Muscle of leg (tissue), 11 donors: ENCODE results near the gene NPAS2. TPM values are rescaled to one million over a fixed set of nuclear protein-coding genes. Genes with fewer than 3 reads are reported as not detected.
A peak's percentile ranks its signal among the peaks of the same experiment; 100 is the strongest.

Experiments used
- DNase-seq: peaks from one replicate; pipeline ENCODE4 v3.0.0; 2013
- H3K27ac ChIP-seq: one replicate; pipeline ENCODE4 v1.5.1; 2013; ENCODE audit warnings: mild to moderate bottlenecking, low read length, control low read depth
- H3K27me3 ChIP-seq: one replicate; pipeline ENCODE4 v1.6.1; 2013; ENCODE audit warnings: low read length; ENCODE audit not compliant: control insufficient read depth, insufficient read depth
- H3K36me3 ChIP-seq: one replicate; pipeline ENCODE4 v1.6.1; 2013; ENCODE audit warnings: low read length; ENCODE audit not compliant: control insufficient read depth, insufficient read depth
- H3K4me1 ChIP-seq: one replicate; pipeline ENCODE4 v1.6.1; 2013; ENCODE audit warnings: low read length; ENCODE audit not compliant: control insufficient read depth, insufficient read depth
- H3K4me3 ChIP-seq: one replicate; pipeline ENCODE4 v1.5.1; 2013; ENCODE audit warnings: low read length, control low read depth
- H3K9me3 ChIP-seq: replicated peaks from 2 replicates; pipeline ENCODE4 v1.6.1; 2013; ENCODE audit warnings: low read depth, low read length; ENCODE audit not compliant: control insufficient read depth
- WGBS: methylation state at CpG from one replicate; pipeline ENCODE4 v1.1.5; 2013; ENCODE audit warnings: missing lambda C conversion rate; ENCODE audit not compliant: insufficient coverage; 5-methylcytosine and 5-hydroxymethylcytosine counted together
- polyA plus RNA-seq, 8 donors: library from polyadenylated mRNA; unstranded; fragments of 120-200 nt; gene quantifications; one replicate each; pipeline versions ENCODE4 v1.2.1 to v1.2.3, GENCODE V29; 2013; ENCODE audit warnings: inconsistent platforms in 1 of 8, low replicate concordance in 1 of 8; ENCODE audit not compliant: insufficient read length in 8 of 8, insufficient read depth in 1 of 8
- total RNA-seq: library from RNA; stranded (reverse); fragments of 120-200 nt; gene quantifications from one replicate; pipeline ENCODE4 v1.2.4, GENCODE V29; 2013

NPAS2 gene
- total and polyA plus RNA-seq, 9 donors, result 2.9 to 18.5 (median 8.9) TPM

DNA sequence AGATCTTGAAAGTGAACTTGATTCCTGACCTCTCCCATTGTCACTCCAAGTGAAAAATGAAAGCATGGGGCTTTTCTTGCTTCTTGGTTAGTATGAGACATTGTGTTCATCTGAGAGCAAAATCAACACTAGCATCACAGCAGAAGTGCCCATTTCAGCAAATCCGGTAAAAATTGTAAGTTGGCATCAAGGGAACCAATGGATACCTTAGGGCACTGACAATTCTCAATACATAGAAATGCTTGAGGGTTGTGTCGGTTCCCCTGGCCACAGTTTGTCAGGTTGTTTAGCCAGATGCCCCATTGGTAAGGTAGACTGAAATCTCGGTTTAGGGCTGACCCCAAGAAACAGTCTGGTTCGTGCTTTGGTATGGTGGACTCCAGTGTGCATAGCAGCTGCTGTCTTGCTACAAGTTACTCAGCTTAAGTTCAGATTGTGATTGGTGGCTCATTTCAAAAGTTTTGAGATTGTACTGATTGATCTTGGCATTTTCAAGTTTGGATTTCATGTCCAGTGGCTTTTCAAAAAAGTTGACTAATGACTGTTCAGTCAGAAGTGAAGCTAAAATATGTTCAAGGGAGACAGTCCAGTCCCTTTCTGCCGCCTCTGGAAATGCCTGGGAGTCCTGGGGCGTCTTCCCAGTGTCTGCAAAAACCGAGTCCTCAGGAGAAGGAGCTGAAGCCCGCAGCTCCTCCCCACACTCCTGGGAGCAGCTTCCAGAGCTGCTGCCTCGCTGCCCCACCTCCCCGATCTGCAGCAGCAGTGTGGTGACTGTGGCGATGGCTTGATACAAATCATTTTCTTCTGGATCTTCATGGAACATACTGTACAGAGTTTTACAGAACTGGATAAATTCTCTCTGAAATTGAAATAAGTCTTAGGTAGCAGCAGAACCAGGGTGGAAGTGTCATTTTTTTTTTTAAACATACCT lies 187.7 kb downstream of the NPAS2 start:
- DNase-seq, result no peak
- Histone ChIP-seq H3K27me3 (no peaks in the 10 kb centered on the region), H3K4me3 (no peak overlapping the region), H3K27ac (no peak overlapping the region), H3K36me3 (peaks cover 69% of the 10 kb centered on the region), H3K9me3 (no peaks in the 10 kb centered on the region), H3K4me1 (peaks cover 12% of the 10 kb centered on the region)
- WGBS, result 84% methylated on average over 3 of the region's 11 CpGs

- no peak overlapping the region for H3K27ac ChIP-seq
- no peaks in the 10 kb centered on the region for H3K9me3 ChIP-seq
- H3K27me3 ChIP-seq, result no peaks in the 10 kb centered on the region
- H3K4me3 ChIP-seq, result no peak overlapping the region
- 78% methylated on average over 8 of the region's 10 CpGs for WGBS
- H3K36me3 ChIP-seq, result peaks cover 46% of the 10 kb centered on the region
- DNase-seq, result no peak
- H3K4me1 ChIP-seq, result no peaks in the 10 kb centered on the region
Observed at GRCh38 chr2:101011152-101011551, 191.2 kb downstream of the NPAS2 start.

- H3K36me3 ChIP-seq, result peaks cover 40% of the 10 kb centered on the region
- no peak overlapping the region for H3K27ac ChIP-seq
- H3K9me3 ChIP-seq, result no peaks in the 10 kb centered on the region
- H3K4me1 ChIP-seq, result no peaks in the 10 kb centered on the region
- DNase-seq, result no peak
- WGBS, result no CpG with 5 or more reads among the region's 8 CpGs
- H3K4me3 ChIP-seq, result no peak overlapping the region
- no peaks in the 10 kb centered on the region for H3K27me3 ChIP-seq
Observed at GRCh38 chr2:101012054-101012705, 192.2 kb downstream of the NPAS2 start.

GRCh38 chr2:101012706-101013181 lies 192.8 kb downstream of the NPAS2 start:
- WGBS, result 48% methylated on average over 4 of the region's 5 CpGs
- no peaks in the 10 kb centered on the region for H3K9me3 ChIP-seq
- no peak overlapping the region for H3K4me3 ChIP-seq
- no peaks in the 10 kb centered on the region for H3K4me1 ChIP-seq
- peaks cover 35% of the 10 kb centered on the region for H3K36me3 ChIP-seq
- H3K27ac ChIP-seq, result no peak overlapping the region
- DNase-seq, result peak; percentile 55
- H3K27me3 ChIP-seq, result no peaks in the 10 kb centered on the region

DNA sequence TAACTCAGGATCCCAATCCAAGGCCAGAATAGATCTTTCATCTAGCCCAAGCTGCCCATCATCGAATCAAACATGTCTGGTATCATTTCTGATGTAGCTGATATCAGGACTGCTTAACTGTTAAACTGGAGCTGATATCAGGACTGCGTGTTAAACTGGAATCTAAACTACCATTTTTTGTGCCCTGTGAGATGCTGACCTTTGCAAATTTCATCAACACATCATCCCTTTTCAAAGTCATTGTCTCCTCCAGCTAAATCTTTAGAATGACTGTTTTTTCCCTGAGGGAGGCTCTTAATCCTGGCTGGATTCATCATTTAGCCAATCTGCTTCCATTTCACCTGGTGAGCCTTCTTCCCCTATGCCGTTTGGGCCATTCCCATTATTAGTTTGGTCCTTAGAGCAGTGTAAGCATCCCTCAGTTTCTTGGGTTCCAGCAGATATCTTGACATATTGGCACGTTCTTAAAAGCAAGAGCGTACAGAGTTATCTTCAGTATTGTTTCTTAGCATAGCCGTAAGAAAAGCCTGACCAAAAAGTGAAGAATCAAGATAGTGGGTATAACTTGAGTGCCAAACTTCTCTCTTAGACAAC lies 194.4 kb downstream of the NPAS2 start:
- DNase-seq, result no peak
- Histone ChIP-seq H3K4me3 (no peak overlapping the region), H3K9me3 (no peaks in the 10 kb centered on the region), H3K36me3 (peaks cover 32% of the 10 kb centered on the region), H3K27ac (no peak overlapping the region), H3K27me3 (no peaks in the 10 kb centered on the region), H3K4me1 (no peaks in the 10 kb centered on the region)
- 100% methylated on average over 1 of the region's 6 CpGs for WGBS

- Histone ChIP-seq H3K36me3 (peaks cover 35% of the 10 kb centered on the region), H3K27ac (no peak overlapping the region), H3K27me3 (no peaks in the 10 kb centered on the region), H3K4me1 (no peaks in the 10 kb centered on the region), H3K9me3 (no peaks in the 10 kb centered on the region), H3K4me3 (no peak overlapping the region)
- WGBS, result 80% methylated on average over 1 of the region's 3 CpGs
- DNase-seq, result no peak
Observed at GRCh38 chr2:101017371-101017770, 197.4 kb downstream of the NPAS2 start.

GRCh38 chr2:101018934-101019333 lies 199.0 kb downstream of the NPAS2 start:
- no CpG with 5 or more reads among the region's 8 CpGs for WGBS
- no peaks in the 10 kb centered on the region for H3K9me3 ChIP-seq
- no peak overlapping the region for H3K27ac ChIP-seq
- DNase-seq, result no peak
- no peaks in the 10 kb centered on the region for H3K4me1 ChIP-seq
- H3K36me3 ChIP-seq, result peaks cover 31% of the 10 kb centered on the region
- no peak overlapping the region for H3K4me3 ChIP-seq
- no peaks in the 10 kb centered on the region for H3K27me3 ChIP-seq

DNA sequence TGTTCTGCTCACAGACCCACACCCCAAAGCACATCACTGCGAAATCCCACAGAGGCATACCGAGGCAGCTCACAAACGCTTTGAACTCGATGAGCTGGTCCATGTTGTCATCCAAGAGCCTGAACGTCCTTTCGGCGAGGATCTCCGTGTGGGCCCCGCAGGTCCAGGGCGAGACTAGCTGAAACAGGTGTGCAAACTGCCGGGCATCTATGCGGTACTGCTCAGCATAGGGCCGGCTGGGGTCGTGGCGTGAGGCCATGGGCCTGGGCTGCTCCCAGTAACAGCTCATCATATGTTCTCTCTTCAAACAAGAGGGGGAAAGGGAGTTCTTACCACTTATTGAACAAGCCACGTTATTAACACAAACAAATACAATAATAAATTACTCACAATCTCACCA lies 202.3 kb downstream of the NPAS2 start:
- Histone ChIP-seq H3K27me3 (no peaks in the 10 kb centered on the region), H3K9me3 (no peaks in the 10 kb centered on the region), H3K4me3 (no peak overlapping the region), H3K27ac (no peak overlapping the region), H3K4me1 (no peaks in the 10 kb centered on the region), H3K36me3 (peaks cover 33% of the 10 kb centered on the region)
- no peak for DNase-seq
- 63% methylated on average over 10 of the region's 16 CpGs for WGBS

DNA sequence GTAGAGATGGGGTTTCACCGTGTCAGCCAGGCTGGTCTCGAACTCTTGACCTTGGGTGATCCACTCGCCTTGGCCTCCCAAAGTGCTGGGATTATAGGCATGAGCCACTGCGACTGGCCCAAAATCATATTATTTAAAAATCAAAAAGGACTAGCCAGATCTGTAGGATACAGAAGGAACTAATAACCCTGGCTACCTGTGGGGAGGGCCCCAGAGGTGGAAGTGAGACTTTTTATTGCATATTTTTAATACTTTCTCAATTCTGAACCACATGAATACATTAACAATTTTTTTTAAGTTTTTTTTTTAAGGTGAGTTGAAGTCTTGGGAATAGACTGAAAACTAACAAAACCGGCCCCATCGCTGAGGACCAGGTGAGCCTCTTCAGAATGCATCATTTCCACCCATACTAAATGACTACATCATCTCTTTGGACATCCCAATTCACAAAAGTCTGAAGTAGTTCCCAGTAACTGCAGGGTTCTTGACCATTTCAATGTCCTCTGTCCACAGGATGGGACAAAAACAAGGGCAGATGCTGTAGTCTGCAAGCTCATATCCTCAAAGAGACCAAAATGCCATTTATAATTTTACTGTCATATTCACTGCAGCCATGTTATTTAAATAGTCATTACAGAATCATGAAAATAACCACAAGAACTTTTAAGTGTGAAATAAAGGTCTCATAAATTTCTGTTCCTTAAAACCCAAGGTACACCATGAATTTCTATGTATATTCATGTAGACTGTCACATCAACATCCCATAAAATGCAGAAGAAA lies 203.6 kb downstream of the NPAS2 start:
- no peak overlapping the region for H3K4me3 ChIP-seq
- no peaks in the 10 kb centered on the region for H3K9me3 ChIP-seq
- H3K27ac ChIP-seq, result no peak overlapping the region
- H3K4me1 ChIP-seq, result no peaks in the 10 kb centered on the region
- no peak for DNase-seq
- WGBS, result 100% methylated on average over 1 of the region's 6 CpGs
- no peaks in the 10 kb centered on the region for H3K27me3 ChIP-seq
- peaks cover 37% of the 10 kb centered on the region for H3K36me3 ChIP-seq
